HepG2 (cell line): ENCODE data around the gene C20orf204. TPM values are rescaled to one million over a fixed set of nuclear protein-coding genes. Genes with fewer than 3 reads are reported as not detected.

Experiments
- CCAR2 ChIP-seq: fragments of 200-400 bp; formaldehyde crosslinking; optimal IDR thresholded peaks from 2 replicates; pipeline ENCODE3; 2018; ENCODE audit warnings: low read depth, mild to moderate bottlenecking, low read length, moderate library complexity
- EP300 ChIP-seq, 3 experiments: sonication (generic) in 1 of 3; formaldehyde crosslinking in 1 of 3; IDR thresholded peaks; 2 replicates each; pipeline versions ENCODE4 v1.5.1 to v1.6.1; 2011 to 2020; ENCODE audit warnings: low read depth in 2 of 3, low read length in 2 of 3, borderline replicate concordance in 1 of 3, improper control_type of control experiment in 1 of 3, mild to moderate bottlenecking in 1 of 3, missing genetic modification reagents in 1 of 3, moderate library complexity in 1 of 3
- HDAC2 ChIP-seq: sonication (generic); formaldehyde crosslinking; IDR thresholded peaks from 2 replicates; pipeline ENCODE4 v1.4.0; 2020; ENCODE audit warnings: missing genetic modification reagents
- HIVEP1 ChIP-seq: sonication (generic); formaldehyde crosslinking; IDR thresholded peaks from 2 replicates; pipeline ENCODE4 v1.4.0; 2020; ENCODE audit warnings: mild to moderate bottlenecking, missing genetic modification reagents
- MTF2 ChIP-seq: sonication (generic); formaldehyde crosslinking; IDR thresholded peaks from 2 replicates; pipeline ENCODE4 v1.5.0; 2020; ENCODE audit warnings: missing genetic modification reagents, borderline replicate concordance
- NFATC3 ChIP-seq: sonication (generic); formaldehyde crosslinking; IDR thresholded peaks from 2 replicates; pipeline ENCODE4 v1.5.1; 2020; ENCODE audit warnings: mild to moderate bottlenecking, missing genetic modification reagents
- POLR2AphosphoS5 ChIP-seq: IDR thresholded peaks from 2 replicates; pipeline ENCODE4 v1.6.1; 2012; ENCODE audit warnings: low read depth, low read length
- RBFOX2 ChIP-seq: fragments of 200-400 bp; formaldehyde crosslinking; IDR thresholded peaks from 2 replicates; pipeline ENCODE4 v1.6.1; 2017; ENCODE audit warnings: low read depth, mild to moderate bottlenecking, low read length
- RCOR2 ChIP-seq: IDR thresholded peaks from 2 replicates; pipeline ENCODE4 v1.6.1; 2016; ENCODE audit warnings: missing biosample characterization, missing genetic modification reagents
- SMAD3 ChIP-seq: sonication (generic); formaldehyde crosslinking; IDR thresholded peaks from 2 replicates; pipeline ENCODE4 v1.4.0; 2020; ENCODE audit warnings: missing genetic modification reagents
- SNAI1 ChIP-seq: sonication (generic); formaldehyde crosslinking; IDR thresholded peaks from 2 replicates; pipeline ENCODE4 v1.5.0; 2020; ENCODE audit warnings: mild to moderate bottlenecking, missing genetic modification reagents, borderline replicate concordance
- SP1 ChIP-seq, 2 experiments: fragments of 450-650 bp in 1 of 2; sonication (generic) in 1 of 2; formaldehyde crosslinking in 1 of 2; IDR thresholded peaks; 2 replicates each; pipeline versions ENCODE4 v1.4.0 to v1.6.1; 2016 to 2020; ENCODE audit warnings: missing genetic modification reagents in 1 of 2
- TP53 ChIP-seq: sonication (generic); formaldehyde crosslinking; conservative IDR thresholded peaks from 2 replicates; pipeline ENCODE4 v1.4.0; 2020; ENCODE audit warnings: missing genetic modification reagents
- ZNF230 ChIP-seq: sonication (generic); formaldehyde crosslinking; IDR thresholded peaks from 2 replicates; pipeline ENCODE4 v1.4.0; 2020; ENCODE audit warnings: mild to moderate bottlenecking, missing genetic modification reagents
- ZNF274 ChIP-seq: sonication (generic); formaldehyde crosslinking; IDR thresholded peaks from 2 replicates; pipeline ENCODE4 v1.5.1; 2020; ENCODE audit warnings: mild to moderate bottlenecking, missing genetic modification reagents
- ZNF34 ChIP-seq: sonication (generic); formaldehyde crosslinking; IDR thresholded peaks from 2 replicates; pipeline ENCODE4 v1.4.0; 2020; ENCODE audit warnings: mild to moderate bottlenecking, missing genetic modification reagents, borderline replicate concordance
- ZNF460 ChIP-seq: sonication (generic); formaldehyde crosslinking; IDR thresholded peaks from 2 replicates; pipeline ENCODE4 v1.5.1; 2020; ENCODE audit warnings: missing genetic modification reagents, mild to moderate bottlenecking, borderline replicate concordance
- ZNF652 ChIP-seq: IDR thresholded peaks from 2 replicates; pipeline ENCODE4 v1.6.1; 2016; ENCODE audit warnings: low read depth, borderline replicate concordance
- ZNF724P ChIP-seq: sonication (generic); formaldehyde crosslinking; IDR thresholded peaks from 2 replicates; pipeline ENCODE4 v1.8.0; 2022; ENCODE audit warnings: missing genetic modification reagents, borderline replicate concordance
- ZNF768 ChIP-seq: sonication (generic); formaldehyde crosslinking; IDR thresholded peaks from 2 replicates; pipeline ENCODE4 v1.4.0; 2020; ENCODE audit warnings: missing genetic modification reagents
- polyA plus RNA-seq, 8 experiments: library from polyadenylated mRNA; depleted of rRNA in 3 of 8; stranded (reverse) in 7 of 8; unstranded in 1 of 8; fragments of >200 nt; fragmentation: Illumina TruSeq in 4 of 8; extraction: Trizol in 4 of 8; gene quantifications; 2 replicates each; pipeline versions ENCODE4 v1.2.1 to v1.2.3, GENCODE V29; 2011 to 2016; ENCODE audit warnings: low read depth in 4 of 8, missing spikeins in 1 of 8, mixed read lengths in 1 of 8; ENCODE audit not compliant: insufficient read depth in 1 of 8
- total RNA-seq, 5 experiments: library from RNA; depleted of rRNA; stranded (reverse); fragments of >200 nt; fragmentation: Illumina TruSeq; extraction: Trizol; gene quantifications; 2 replicates each; pipeline ENCODE4 v1.2.3, GENCODE V29; 2016; ENCODE audit warnings: low read depth in 1 of 5
- TF ChIP-seq, protein P1 (sequence below): sonication (generic); formaldehyde crosslinking; IDR thresholded peaks from 2 replicates; pipeline ENCODE4 v1.4.0; 2020; ENCODE audit warnings: mild to moderate bottlenecking, missing genetic modification reagents
- TF ChIP-seq, protein P2 (sequence below): IDR thresholded peaks from 2 replicates; pipeline ENCODE4 v1.6.1; 2016; ENCODE audit warnings: mild to moderate bottlenecking, missing biosample characterization, missing genetic modification reagents
- TF ChIP-seq, protein P3 (sequence below): sonication (generic); formaldehyde crosslinking; IDR thresholded peaks from 2 replicates; pipeline ENCODE4 v1.8.1; 2023; ENCODE audit warnings: mild to moderate bottlenecking, missing genetic modification reagents, borderline replicate concordance
- TF ChIP-seq, protein P4 (sequence below): sonication (generic); formaldehyde crosslinking; IDR thresholded peaks from 2 replicates; pipeline ENCODE4 v1.4.0; 2020; ENCODE audit warnings: missing genetic modification reagents

The C20orf204 gene
- total and polyA plus RNA-seq, 2 of the 13 experiments (the other 11 are each of a cell fraction or from before 2014, with no cell fraction given) = 22.1 to 80.0 TPM

DNA sequence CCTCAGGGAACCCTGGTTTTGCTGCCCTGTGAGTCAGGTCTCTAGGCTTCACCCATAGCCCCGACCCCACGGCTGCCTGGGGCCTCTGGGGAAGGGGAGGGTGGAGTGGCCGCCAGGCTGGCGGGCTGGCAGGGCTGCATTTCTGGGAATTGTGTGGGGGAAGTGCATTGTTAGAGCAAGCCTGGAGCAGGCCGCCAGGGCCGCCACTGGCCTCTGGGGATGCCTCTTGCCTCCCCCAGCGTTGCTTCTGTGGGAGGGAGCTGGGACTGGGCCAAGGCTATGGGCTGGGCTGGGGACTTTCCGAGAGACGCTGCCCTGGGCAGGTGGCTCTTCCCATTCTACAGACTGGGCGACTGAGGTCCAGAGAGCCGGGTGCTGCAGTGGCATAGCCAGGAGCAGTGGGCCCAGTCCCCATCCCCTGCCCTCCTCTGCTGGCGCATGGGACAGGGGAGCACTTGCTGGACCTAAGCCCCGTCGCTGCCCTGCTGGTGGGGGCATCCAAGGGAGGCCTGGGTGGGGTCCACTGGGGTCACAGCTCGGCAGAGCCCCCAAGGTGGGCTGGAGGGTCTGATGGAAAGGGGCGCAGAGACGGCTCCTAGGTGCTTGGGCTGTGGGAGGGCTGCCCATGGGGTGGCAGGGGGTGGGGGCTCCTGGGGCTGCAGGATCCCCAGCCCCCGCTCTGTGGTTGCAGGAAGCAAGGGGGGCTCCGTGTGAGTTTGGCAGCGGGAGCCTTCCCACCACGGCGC lies 20.1 kb downstream of the C20orf204 start (continued):
- TF ChIP-seq, protein P1, sequence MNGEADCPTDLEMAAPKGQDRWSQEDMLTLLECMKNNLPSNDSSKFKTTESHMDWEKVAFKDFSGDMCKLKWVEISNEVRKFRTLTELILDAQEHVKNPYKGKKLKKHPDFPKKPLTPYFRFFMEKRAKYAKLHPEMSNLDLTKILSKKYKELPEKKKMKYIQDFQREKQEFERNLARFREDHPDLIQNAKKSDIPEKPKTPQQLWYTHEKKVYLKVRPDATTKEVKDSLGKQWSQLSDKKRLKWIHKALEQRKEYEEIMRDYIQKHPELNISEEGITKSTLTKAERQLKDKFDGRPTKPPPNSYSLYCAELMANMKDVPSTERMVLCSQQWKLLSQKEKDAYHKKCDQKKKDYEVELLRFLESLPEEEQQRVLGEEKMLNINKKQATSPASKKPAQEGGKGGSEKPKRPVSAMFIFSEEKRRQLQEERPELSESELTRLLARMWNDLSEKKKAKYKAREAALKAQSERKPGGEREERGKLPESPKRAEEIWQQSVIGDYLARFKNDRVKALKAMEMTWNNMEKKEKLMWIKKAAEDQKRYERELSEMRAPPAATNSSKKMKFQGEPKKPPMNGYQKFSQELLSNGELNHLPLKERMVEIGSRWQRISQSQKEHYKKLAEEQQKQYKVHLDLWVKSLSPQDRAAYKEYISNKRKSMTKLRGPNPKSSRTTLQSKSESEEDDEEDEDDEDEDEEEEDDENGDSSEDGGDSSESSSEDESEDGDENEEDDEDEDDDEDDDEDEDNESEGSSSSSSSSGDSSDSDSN (CRISPR knock-in tag) = peak; percentile 43
- no peak for TF ChIP-seq SP1 (IDR thresholded peaks at IDR 0.05)
- peak; percentile 57 for TF ChIP-seq SP1 (CRISPR knock-in tag; IDR thresholded peaks at IDR 0.05)
- peak; percentile 96 for TF ChIP-seq ZNF768 (CRISPR knock-in tag)
- TF ChIP-seq ZNF34 (CRISPR knock-in tag) = peak; percentile 71; the same call in 1 of the 2 replicates
- peak; percentile 75; the same call in 1 of the 2 replicates for TF ChIP-seq ZNF460
- TF ChIP-seq POLR2AphosphoS5 = no peak
- TF ChIP-seq RCOR2 (CRISPR knock-in tag) = peak; percentile 98
- TF ChIP-seq MTF2 = no peak
- no peak; the same call in 1 of the 2 replicates for TF ChIP-seq ZNF652 (CRISPR knock-in tag)
- TF ChIP-seq SNAI1 (CRISPR knock-in tag) = no peak; the same call in 1 of the 2 replicates
- peak; percentile 91 for TF ChIP-seq HDAC2 (CRISPR knock-in tag)
- TF ChIP-seq NFATC3 (CRISPR knock-in tag) = peak; percentile 92; the same call in 1 of the 2 replicates
- TF ChIP-seq, protein P2, sequence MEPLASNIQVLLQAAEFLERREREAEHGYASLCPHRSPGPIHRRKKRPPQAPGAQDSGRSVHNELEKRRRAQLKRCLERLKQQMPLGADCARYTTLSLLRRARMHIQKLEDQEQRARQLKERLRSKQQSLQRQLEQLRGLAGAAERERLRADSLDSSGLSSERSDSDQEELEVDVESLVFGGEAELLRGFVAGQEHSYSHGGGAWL (CRISPR knock-in tag) = peak; percentile 84
- TF ChIP-seq RBFOX2 = peak; percentile 71
- TF ChIP-seq, protein P3, sequence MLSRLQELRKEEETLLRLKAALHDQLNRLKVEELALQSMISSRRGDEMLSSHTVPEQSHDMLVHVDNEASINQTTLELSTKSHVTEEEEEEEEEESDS (CRISPR knock-in tag) = peak; percentile 47; the same call in 1 of the 2 replicates
- peak in 1 of 2 experiments; percentile 44; a peak in 2 of 4 replicates for TF ChIP-seq EP300 (IDR thresholded peaks at IDR 0.05; ENCODE audit: low read depth in 2 of 2, low read length in 2 of 2)
- TF ChIP-seq EP300 (CRISPR knock-in tag; IDR thresholded peaks at IDR 0.05; ENCODE audit: borderline replicate concordance) = peak; percentile 80
- TF ChIP-seq TP53 (CRISPR knock-in tag) = peak; percentile 18; the same call in 1 of the 2 replicates
- TF ChIP-seq, protein P4, sequence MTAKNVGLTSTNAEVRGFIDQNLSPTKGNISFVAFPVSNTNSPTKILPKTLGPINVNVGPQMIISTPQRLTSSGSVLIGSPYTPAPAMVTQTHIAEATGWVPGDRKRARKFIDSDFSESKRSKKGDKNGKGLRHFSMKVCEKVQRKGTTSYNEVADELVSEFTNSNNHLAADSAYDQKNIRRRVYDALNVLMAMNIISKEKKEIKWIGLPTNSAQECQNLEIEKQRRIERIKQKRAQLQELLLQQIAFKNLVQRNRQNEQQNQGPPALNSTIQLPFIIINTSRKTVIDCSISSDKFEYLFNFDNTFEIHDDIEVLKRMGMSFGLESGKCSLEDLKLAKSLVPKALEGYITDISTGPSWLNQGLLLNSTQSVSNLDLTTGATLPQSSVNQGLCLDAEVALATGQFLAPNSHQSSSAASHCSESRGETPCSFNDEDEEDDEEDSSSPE = peak; percentile 58
- 0 out of 2 replicates have a peak, but pooled peaks have one; percentile 39 for TF ChIP-seq ZNF274 (CRISPR knock-in tag)
- TF ChIP-seq ZNF230 (CRISPR knock-in tag) = no peak
- peak; percentile 61; the same call in 1 of the 2 replicates for TF ChIP-seq ZNF724P (CRISPR knock-in tag)
- no peak; the same call in 1 of the 2 replicates for TF ChIP-seq HIVEP1 (CRISPR knock-in tag)
- peak; percentile 7 for TF ChIP-seq CCAR2
- TF ChIP-seq SMAD3 = peak; percentile 61; the same call in 1 of the 2 replicates
